ENCODE results near the gene PDIK1L.

GRCh38 chr1:26098602-26099001 is 13.0 kb upstream of the PDIK1L start:
- TF ChIP-seq CTCF (IDR thresholded peaks at IDR 0.05; ENCODE audit: poor library complexity) (no peak), EZH2phosphoT487 (IDR thresholded peaks at IDR 0.05; ENCODE audit: low read depth, severe bottlenecking, unreplicated experiment) (no peak)
